ENCODE results near the gene ARFRP1. TPM values are rescaled to one million over a fixed set of nuclear protein-coding genes. Genes with fewer than 3 reads are reported as not detected.

The ARFRP1 gene
- total and polyA plus RNA-seq, 2 of the 13 experiments (the other 11 are each of a cell fraction or from before 2014, with no cell fraction given), result 32.0 to 51.1 TPM

DNA sequence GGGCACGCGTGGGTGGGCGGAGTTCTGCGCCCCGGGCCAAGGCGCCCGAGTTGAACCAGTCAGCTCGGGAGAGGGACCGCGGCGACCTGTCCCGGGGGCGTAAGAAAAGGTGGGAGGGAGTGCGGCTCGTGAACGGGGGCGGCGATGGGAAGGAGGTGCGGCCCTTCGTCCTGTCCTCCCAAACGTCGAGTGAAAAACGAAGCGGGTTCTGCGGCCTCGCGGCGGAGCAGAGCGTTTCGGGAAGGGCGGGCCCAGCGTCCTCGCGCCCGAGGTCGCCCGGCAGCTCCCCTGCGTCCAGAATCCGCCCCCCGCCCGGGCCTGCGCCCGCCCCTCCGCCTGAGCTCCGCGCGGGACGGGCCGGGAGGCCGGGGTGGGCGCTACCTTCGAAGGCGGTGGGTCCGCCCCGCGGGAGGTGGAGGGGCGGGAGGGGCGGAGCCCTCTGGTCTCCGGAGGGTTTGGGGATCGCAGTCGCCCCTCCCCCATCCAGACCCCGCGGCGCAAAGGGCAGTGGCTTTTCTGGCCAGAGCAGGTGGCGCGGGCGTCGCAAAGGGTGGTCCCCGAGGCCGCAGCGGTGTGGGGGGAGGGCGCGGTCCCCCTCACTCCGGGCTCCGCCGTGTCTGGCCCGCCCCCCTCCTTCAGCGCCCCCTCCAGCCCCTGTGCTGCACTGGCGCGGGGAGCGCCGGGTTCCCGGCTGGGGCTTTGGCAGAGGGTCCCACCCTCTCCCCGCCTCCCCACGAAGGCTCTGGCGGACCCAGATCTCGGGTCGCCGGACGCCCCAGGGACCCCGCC, 55.4 kb downstream of the ARFRP1 start (continued):
- TF ChIP-seq PRDM10 (CRISPR knock-in tag; IDR thresholded peaks at IDR 0.05; ENCODE audit: low read depth) (no peak), U2AF1 (optimal IDR thresholded peaks at IDR 0.05; ENCODE audit: low read depth, low read length) (no peak), ZNF546 (CRISPR knock-in tag; conservative IDR thresholded peaks at IDR 0.05) (no peak), PATZ1 (CRISPR knock-in tag; IDR thresholded peaks at IDR 0.05) (peak; percentile 83), ZNF234 (CRISPR knock-in tag; conservative IDR thresholded peaks at IDR 0.05) (no peak), SMAD1 (CRISPR knock-in tag; IDR thresholded peaks at IDR 0.05; ENCODE audit: borderline replicate concordance, low read depth) (no peak), AHR (CRISPR knock-in tag; IDR thresholded peaks at IDR 0.05) (no peak; the same call in 1 of the 2 replicates)
- TF ChIP-seq, protein P1, sequence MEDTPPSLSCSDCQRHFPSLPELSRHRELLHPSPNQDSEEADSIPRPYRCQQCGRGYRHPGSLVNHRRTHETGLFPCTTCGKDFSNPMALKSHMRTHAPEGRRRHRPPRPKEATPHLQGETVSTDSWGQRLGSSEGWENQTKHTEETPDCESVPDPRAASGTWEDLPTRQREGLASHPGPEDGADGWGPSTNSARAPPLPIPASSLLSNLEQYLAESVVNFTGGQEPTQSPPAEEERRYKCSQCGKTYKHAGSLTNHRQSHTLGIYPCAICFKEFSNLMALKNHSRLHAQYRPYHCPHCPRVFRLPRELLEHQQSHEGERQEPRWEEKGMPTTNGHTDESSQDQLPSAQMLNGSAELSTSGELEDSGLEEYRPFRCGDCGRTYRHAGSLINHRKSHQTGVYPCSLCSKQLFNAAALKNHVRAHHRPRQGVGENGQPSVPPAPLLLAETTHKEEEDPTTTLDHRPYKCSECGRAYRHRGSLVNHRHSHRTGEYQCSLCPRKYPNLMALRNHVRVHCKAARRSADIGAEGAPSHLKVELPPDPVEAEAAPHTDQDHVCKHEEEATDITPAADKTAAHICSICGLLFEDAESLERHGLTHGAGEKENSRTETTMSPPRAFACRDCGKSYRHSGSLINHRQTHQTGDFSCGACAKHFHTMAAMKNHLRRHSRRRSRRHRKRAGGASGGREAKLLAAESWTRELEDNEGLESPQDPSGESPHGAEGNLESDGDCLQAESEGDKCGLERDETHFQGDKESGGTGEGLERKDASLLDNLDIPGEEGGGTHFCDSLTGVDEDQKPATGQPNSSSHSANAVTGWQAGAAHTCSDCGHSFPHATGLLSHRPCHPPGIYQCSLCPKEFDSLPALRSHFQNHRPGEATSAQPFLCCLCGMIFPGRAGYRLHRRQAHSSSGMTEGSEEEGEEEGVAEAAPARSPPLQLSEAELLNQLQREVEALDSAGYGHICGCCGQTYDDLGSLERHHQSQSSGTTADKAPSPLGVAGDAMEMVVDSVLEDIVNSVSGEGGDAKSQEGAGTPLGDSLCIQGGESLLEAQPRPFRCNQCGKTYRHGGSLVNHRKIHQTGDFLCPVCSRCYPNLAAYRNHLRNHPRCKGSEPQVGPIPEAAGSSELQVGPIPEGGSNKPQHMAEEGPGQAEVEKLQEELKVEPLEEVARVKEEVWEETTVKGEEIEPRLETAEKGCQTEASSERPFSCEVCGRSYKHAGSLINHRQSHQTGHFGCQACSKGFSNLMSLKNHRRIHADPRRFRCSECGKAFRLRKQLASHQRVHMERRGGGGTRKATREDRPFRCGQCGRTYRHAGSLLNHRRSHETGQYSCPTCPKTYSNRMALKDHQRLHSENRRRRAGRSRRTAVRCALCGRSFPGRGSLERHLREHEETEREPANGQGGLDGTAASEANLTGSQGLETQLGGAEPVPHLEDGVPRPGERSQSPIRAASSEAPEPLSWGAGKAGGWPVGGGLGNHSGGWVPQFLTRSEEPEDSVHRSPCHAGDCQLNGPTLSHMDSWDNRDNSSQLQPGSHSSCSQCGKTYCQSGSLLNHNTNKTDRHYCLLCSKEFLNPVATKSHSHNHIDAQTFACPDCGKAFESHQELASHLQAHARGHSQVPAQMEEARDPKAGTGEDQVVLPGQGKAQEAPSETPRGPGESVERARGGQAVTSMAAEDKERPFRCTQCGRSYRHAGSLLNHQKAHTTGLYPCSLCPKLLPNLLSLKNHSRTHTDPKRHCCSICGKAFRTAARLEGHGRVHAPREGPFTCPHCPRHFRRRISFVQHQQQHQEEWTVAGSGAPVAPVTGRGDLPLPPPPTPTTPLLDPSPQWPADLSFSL (CRISPR knock-in tag; IDR thresholded peaks at IDR 0.05), result no peak
- TF ChIP-seq, protein P2, sequence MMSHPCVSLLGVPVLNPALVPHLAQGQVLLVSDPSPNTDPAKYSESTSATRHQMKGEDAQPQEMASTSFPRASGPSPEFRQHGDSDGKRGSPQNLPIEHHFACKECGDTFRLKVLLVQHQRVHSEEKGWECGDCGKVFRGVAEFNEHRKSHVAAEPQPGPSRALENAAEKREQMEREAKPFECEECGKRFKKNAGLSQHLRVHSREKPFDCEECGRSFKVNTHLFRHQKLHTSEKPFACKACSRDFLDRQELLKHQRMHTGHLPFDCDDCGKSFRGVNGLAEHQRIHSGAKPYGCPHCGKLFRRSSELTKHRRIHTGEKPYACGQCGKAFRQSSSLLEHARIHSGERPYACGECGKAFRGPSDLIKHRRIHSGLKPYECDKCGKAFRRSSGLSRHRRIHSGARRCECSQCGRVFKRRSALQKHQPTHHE (CRISPR knock-in tag; IDR thresholded peaks at IDR 0.05; ENCODE audit: borderline replicate concordance), result no peak; the same call in 1 of the 2 replicates
- TF ChIP-seq, protein P3, sequence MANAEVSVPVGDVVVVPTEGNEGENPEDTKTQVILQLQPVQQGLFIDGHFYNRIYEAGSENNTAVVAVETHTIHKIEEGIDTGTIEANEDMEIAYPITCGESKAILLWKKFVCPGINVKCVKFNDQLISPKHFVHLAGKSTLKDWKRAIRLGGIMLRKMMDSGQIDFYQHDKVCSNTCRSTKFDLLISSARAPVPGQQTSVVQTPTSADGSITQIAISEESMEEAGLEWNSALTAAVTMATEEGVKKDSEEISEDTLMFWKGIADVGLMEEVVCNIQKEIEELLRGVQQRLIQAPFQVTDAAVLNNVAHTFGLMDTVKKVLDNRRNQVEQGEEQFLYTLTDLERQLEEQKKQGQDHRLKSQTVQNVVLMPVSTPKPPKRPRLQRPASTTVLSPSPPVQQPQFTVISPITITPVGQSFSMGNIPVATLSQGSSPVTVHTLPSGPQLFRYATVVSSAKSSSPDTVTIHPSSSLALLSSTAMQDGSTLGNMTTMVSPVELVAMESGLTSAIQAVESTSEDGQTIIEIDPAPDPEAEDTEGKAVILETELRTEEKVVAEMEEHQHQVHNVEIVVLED (CRISPR knock-in tag; IDR thresholded peaks at IDR 0.05; ENCODE audit: borderline replicate concordance), result no peak
